HepG2 (cell line): ENCODE results near the gene RSPRY1. TPM values are rescaled to one million over a fixed set of nuclear protein-coding genes. Genes with fewer than 3 reads are reported as not detected.
A peak's percentile ranks its signal among the peaks of the same experiment; 100 is the strongest.

Experiments
- AHR ChIP-seq: IDR thresholded peaks from 2 replicates; pipeline ENCODE4 v1.6.1; 2018; ENCODE audit warnings: missing genetic modification reagents, missing compliant biosample characterization
- AKAP8 ChIP-seq: sonication (generic); formaldehyde crosslinking; IDR thresholded peaks from 2 replicates; pipeline ENCODE4 v1.5.1; 2020; ENCODE audit warnings: mild to moderate bottlenecking, missing genetic modification reagents
- ASH2L ChIP-seq: fragments of 300-600, 200-600 bp; sonication (generic); IDR thresholded peaks from 2 replicates; pipeline ENCODE4 v1.7.0; 2017; ENCODE audit warnings: low read depth, mild to moderate bottlenecking, moderate library complexity, mixed read lengths, low read length; ENCODE audit not compliant: insufficient read length
- ATF7 ChIP-seq, 2 experiments: fragments of 450-650 bp in 1 of 2; sonication (generic) in 1 of 2; formaldehyde crosslinking in 1 of 2; IDR thresholded peaks; 2 replicates each; pipeline versions ENCODE4 v1.4.0 to v1.6.1; 2016 to 2020; ENCODE audit warnings: antibody characterized with exemption in 1 of 2, mild to moderate bottlenecking in 1 of 2, missing genetic modification reagents in 1 of 2
- CEBPB ChIP-seq: IDR thresholded peaks from 2 replicates; pipeline ENCODE4 v1.6.1; 2011; ENCODE audit warnings: low read depth, low read length, improper control_type of control experiment, borderline replicate concordance
- FOXJ3 ChIP-seq: sonication (generic); formaldehyde crosslinking; IDR thresholded peaks from 2 replicates; pipeline ENCODE4 v1.4.0; 2020; ENCODE audit warnings: missing genetic modification reagents, mild to moderate bottlenecking, borderline replicate concordance
- KAT7 ChIP-seq: IDR thresholded peaks from 2 replicates; pipeline ENCODE4 v1.6.1; 2018; ENCODE audit warnings: borderline replicate concordance, missing compliant biosample characterization
- MIER2 ChIP-seq: IDR thresholded peaks from 2 replicates; pipeline ENCODE4 v1.6.1; 2016; ENCODE audit warnings: missing biosample characterization, missing genetic modification reagents
- NFRKB ChIP-seq: fragments of 450-650 bp; IDR thresholded peaks from 2 replicates; pipeline ENCODE4 v1.6.1; 2017
- POLR2A ChIP-seq, 2 experiments: IDR thresholded peaks; 2 replicates each; pipeline ENCODE4 v1.6.1; 2011; ENCODE audit warnings: low read depth in 2 of 2, low read length in 2 of 2, mild to moderate bottlenecking in 1 of 2, moderate library complexity in 1 of 2; ENCODE audit not compliant: insufficient read depth in 1 of 2
- ZBTB7B ChIP-seq: sonication (generic); formaldehyde crosslinking; IDR thresholded peaks from 2 replicates; pipeline ENCODE4 v1.4.0; 2020; ENCODE audit warnings: missing genetic modification reagents
- ZBTB8A ChIP-seq: sonication (generic); formaldehyde crosslinking; IDR thresholded peaks from 2 replicates; pipeline ENCODE4 v1.4.0; 2020; ENCODE audit warnings: mild to moderate bottlenecking, low read depth, missing genetic modification reagents, borderline replicate concordance
- ZFP91 ChIP-seq: sonication (generic); formaldehyde crosslinking; IDR thresholded peaks from 2 replicates; pipeline ENCODE4 v1.9.0; 2022; ENCODE audit warnings: missing genetic modification reagents, mild to moderate bottlenecking, borderline replicate concordance
- ZFYVE20 ChIP-seq: sonication (generic); formaldehyde crosslinking; IDR thresholded peaks from 2 replicates; pipeline ENCODE4 v1.8.0; 2023; ENCODE audit warnings: low read depth, mild to moderate bottlenecking, moderate library complexity, missing genetic modification reagents, borderline replicate concordance
- ZNF546 ChIP-seq: sonication (generic); formaldehyde crosslinking; conservative IDR thresholded peaks from 2 replicates; pipeline ENCODE4 v1.8.1; 2023; ENCODE audit warnings: mild to moderate bottlenecking, missing genetic modification reagents
- ZNF615 ChIP-seq: sonication (generic); formaldehyde crosslinking; IDR thresholded peaks from 2 replicates; pipeline ENCODE4 v1.5.0; 2020; ENCODE audit warnings: mild to moderate bottlenecking, missing genetic modification reagents, borderline replicate concordance
- ZNF713 ChIP-seq: sonication (generic); formaldehyde crosslinking; IDR thresholded peaks from 2 replicates; pipeline ENCODE4 v1.4.0; 2020; ENCODE audit warnings: mild to moderate bottlenecking, missing genetic modification reagents
- ZNF761 ChIP-seq: sonication (generic); formaldehyde crosslinking; conservative IDR thresholded peaks from 2 replicates; pipeline ENCODE4 v1.4.0; 2020; ENCODE audit warnings: mild to moderate bottlenecking, missing genetic modification reagents
- ZSCAN12 ChIP-seq: sonication (generic); formaldehyde crosslinking; IDR thresholded peaks from 2 replicates; pipeline ENCODE4 v1.9.0; 2021; ENCODE audit warnings: mild to moderate bottlenecking, missing genetic modification reagents
- ZSCAN20 ChIP-seq: sonication (generic); formaldehyde crosslinking; IDR thresholded peaks from 2 replicates; pipeline ENCODE4 v1.4.0; 2020; ENCODE audit warnings: missing genetic modification reagents, mild to moderate bottlenecking, borderline replicate concordance
- ZSCAN9 ChIP-seq: IDR thresholded peaks from 2 replicates; pipeline ENCODE4 v1.6.1; 2016; ENCODE audit warnings: borderline replicate concordance
- polyA plus RNA-seq, 8 experiments: library from polyadenylated mRNA; depleted of rRNA in 3 of 8; stranded (reverse) in 7 of 8; unstranded in 1 of 8; fragments of >200 nt; fragmentation: Illumina TruSeq in 4 of 8; extraction: Trizol in 4 of 8; gene quantifications; 2 replicates each; pipeline versions ENCODE4 v1.2.1 to v1.2.3, GENCODE V29; 2011 to 2016; ENCODE audit warnings: low read depth in 4 of 8, missing spikeins in 1 of 8, mixed read lengths in 1 of 8; ENCODE audit not compliant: insufficient read depth in 1 of 8
- total RNA-seq, 5 experiments: library from RNA; depleted of rRNA; stranded (reverse); fragments of >200 nt; fragmentation: Illumina TruSeq; extraction: Trizol; gene quantifications; 2 replicates each; pipeline ENCODE4 v1.2.3, GENCODE V29; 2016; ENCODE audit warnings: low read depth in 1 of 5
- TF ChIP-seq, protein P1 (sequence below): IDR thresholded peaks from 2 replicates; pipeline ENCODE4 v1.6.1; 2016; ENCODE audit warnings: low read depth, control low read depth
- TF ChIP-seq, protein P2 (sequence below): sonication (generic); formaldehyde crosslinking; IDR thresholded peaks from 2 replicates; pipeline ENCODE4 v1.5.1; 2020; ENCODE audit warnings: mild to moderate bottlenecking, missing genetic modification reagents, moderate library complexity
- TF ChIP-seq, protein P3 (sequence below): IDR thresholded peaks from 2 replicates; pipeline ENCODE4 v1.6.1; 2012; ENCODE audit warnings: inconsistent platforms

RSPRY1 gene
- total and polyA plus RNA-seq, 2 of the 13 experiments (the other 11 are each of a cell fraction or from before 2014, with no cell fraction given): 53.4 to 61.0 TPM

GRCh38 chr16:57282510-57283213 is 96.5 kb downstream of the RSPRY1 start (continued):
- no peak for TF ChIP-seq ZFYVE20 (CRISPR knock-in tag)
- no peak for TF ChIP-seq AHR (CRISPR knock-in tag)
- no peak for TF ChIP-seq ZBTB8A
- TF ChIP-seq KAT7 (CRISPR knock-in tag): no peak
- TF ChIP-seq NFRKB: no peak
- TF ChIP-seq MIER2 (CRISPR knock-in tag): no peak
- no peak for TF ChIP-seq ZNF615
- TF ChIP-seq, protein P1, sequence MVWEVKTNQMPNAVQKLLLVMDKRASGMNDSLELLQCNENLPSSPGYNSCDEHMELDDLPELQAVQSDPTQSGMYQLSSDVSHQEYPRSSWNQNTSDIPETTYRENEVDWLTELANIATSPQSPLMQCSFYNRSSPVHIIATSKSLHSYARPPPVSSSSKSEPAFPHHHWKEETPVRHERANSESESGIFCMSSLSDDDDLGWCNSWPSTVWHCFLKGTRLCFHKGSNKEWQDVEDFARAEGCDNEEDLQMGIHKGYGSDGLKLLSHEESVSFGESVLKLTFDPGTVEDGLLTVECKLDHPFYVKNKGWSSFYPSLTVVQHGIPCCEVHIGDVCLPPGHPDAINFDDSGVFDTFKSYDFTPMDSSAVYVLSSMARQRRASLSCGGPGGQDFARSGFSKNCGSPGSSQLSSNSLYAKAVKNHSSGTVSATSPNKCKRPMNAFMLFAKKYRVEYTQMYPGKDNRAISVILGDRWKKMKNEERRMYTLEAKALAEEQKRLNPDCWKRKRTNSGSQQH (CRISPR knock-in tag): 0 out of 2 replicates have a peak, but pooled peaks have one; percentile 26
- TF ChIP-seq ZNF713 (CRISPR knock-in tag): no peak
- TF ChIP-seq ZSCAN9 (CRISPR knock-in tag): no peak
- no peak for TF ChIP-seq ZSCAN12
- no peak for TF ChIP-seq FOXJ3
- no peak for TF ChIP-seq ZSCAN20 (CRISPR knock-in tag)
- TF ChIP-seq ASH2L: no peak
- TF ChIP-seq, protein P2, sequence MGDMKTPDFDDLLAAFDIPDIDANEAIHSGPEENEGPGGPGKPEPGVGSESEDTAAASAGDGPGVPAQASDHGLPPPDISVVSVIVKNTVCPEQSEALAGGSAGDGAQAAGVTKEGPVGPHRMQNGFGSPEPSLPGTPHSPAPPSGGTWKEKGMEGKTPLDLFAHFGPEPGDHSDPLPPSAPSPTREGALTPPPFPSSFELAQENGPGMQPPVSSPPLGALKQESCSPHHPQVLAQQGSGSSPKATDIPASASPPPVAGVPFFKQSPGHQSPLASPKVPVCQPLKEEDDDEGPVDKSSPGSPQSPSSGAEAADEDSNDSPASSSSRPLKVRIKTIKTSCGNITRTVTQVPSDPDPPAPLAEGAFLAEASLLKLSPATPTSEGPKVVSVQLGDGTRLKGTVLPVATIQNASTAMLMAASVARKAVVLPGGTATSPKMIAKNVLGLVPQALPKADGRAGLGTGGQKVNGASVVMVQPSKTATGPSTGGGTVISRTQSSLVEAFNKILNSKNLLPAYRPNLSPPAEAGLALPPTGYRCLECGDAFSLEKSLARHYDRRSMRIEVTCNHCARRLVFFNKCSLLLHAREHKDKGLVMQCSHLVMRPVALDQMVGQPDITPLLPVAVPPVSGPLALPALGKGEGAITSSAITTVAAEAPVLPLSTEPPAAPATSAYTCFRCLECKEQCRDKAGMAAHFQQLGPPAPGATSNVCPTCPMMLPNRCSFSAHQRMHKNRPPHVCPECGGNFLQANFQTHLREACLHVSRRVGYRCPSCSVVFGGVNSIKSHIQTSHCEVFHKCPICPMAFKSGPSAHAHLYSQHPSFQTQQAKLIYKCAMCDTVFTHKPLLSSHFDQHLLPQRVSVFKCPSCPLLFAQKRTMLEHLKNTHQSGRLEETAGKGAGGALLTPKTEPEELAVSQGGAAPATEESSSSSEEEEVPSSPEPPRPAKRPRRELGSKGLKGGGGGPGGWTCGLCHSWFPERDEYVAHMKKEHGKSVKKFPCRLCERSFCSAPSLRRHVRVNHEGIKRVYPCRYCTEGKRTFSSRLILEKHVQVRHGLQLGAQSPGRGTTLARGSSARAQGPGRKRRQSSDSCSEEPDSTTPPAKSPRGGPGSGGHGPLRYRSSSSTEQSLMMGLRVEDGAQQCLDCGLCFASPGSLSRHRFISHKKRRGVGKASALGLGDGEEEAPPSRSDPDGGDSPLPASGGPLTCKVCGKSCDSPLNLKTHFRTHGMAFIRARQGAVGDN (CRISPR knock-in tag): no peak
- TF ChIP-seq, protein P3, sequence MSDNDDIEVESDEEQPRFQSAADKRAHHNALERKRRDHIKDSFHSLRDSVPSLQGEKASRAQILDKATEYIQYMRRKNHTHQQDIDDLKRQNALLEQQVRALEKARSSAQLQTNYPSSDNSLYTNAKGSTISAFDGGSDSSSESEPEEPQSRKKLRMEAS: no peak
- no peak for TF ChIP-seq ZNF546 (CRISPR knock-in tag)
- TF ChIP-seq ZBTB7B (CRISPR knock-in tag): no peak
- 0 out of 2 replicates have a peak, but pooled peaks have one; percentile 34 for TF ChIP-seq ZNF761 (CRISPR knock-in tag)
- no peak for TF ChIP-seq ZFP91 (CRISPR knock-in tag)
- TF ChIP-seq POLR2A (IDR thresholded peaks at IDR 0.05; ENCODE audit: insufficient read depth in 1 of 2, low read depth in 2 of 2, low read length in 2 of 2): no peak
- TF ChIP-seq AKAP8 (CRISPR knock-in tag): no peak
- no peak for TF ChIP-seq ATF7 (IDR thresholded peaks at IDR 0.05)
- TF ChIP-seq ATF7 (CRISPR knock-in tag; IDR thresholded peaks at IDR 0.05): no peak
- no peak for TF ChIP-seq CEBPB
